G401.6 (cell line): ENCODE measurements around the gene PTPRN2.
"Not testable (repeated sequence)": the region's sequence is repeated elsewhere in the genome, so short reads cannot be mapped to it uniquely, and the experiment has no call there.

Experiments
- FAIRE-seq: peaks from 2 replicates; lab custom pipeline; 2012; peaks lifted over from hg19 to GRCh38; lab: Jason Lieb, UNC

Gene PTPRN2

GRCh38 chr7:157573244-157573643, 1014.4 kb downstream of the PTPRN2 start:
- no peak for FAIRE-seq

- no peak for FAIRE-seq
Measured at GRCh38 chr7:157572622-157573021, 1015.0 kb downstream of the PTPRN2 start.

GRCh38 chr7:157570531-157571200, 1017.0 kb downstream of the PTPRN2 start:
- no peak for FAIRE-seq

- no peak for FAIRE-seq
Measured at GRCh38 chr7:157569967-157570366, 1017.7 kb downstream of the PTPRN2 start.

- FAIRE-seq: no peak
Measured at GRCh38 chr7:157568770-157569584, 1018.6 kb downstream of the PTPRN2 start.

- no peak for FAIRE-seq
Measured at GRCh38 chr7:157568106-157568769, 1019.4 kb downstream of the PTPRN2 start.

- no peak for FAIRE-seq
Measured at GRCh38 chr7:157567666-157568065, 1020.0 kb downstream of the PTPRN2 start.

GRCh38 chr7:157566631-157567006, 1021.0 kb downstream of the PTPRN2 start:
- no peak for FAIRE-seq

- FAIRE-seq: no peak
Measured at GRCh38 chr7:157565981-157566630, 1021.5 kb downstream of the PTPRN2 start.

- FAIRE-seq: no peak
Measured at GRCh38 chr7:157565201-157565626, 1022.4 kb downstream of the PTPRN2 start.

- no peak for FAIRE-seq
Measured at GRCh38 chr7:157564517-157565177, 1023.0 kb downstream of the PTPRN2 start.

GRCh38 chr7:157563467-157564135, 1024.0 kb downstream of the PTPRN2 start:
- FAIRE-seq: not testable (repeated sequence)

- not testable (repeated sequence) for FAIRE-seq
Measured at GRCh38 chr7:157562522-157563398, 1024.9 kb downstream of the PTPRN2 start.

GRCh38 chr7:157561816-157562410, 1025.7 kb downstream of the PTPRN2 start:
- no peak for FAIRE-seq

- FAIRE-seq: no peak
Measured at GRCh38 chr7:157561523-157561785, 1026.2 kb downstream of the PTPRN2 start.

GRCh38 chr7:157560710-157561522, 1026.7 kb downstream of the PTPRN2 start:
- FAIRE-seq: no peak

GRCh38 chr7:157560258-157560654, 1027.4 kb downstream of the PTPRN2 start:
- no peak for FAIRE-seq

GRCh38 chr7:157559596-157560257, 1027.9 kb downstream of the PTPRN2 start:
- FAIRE-seq: no peak
